HepG2 (cell line): ENCODE measurements around the gene FCER1G. TPM values are rescaled to one million over a fixed set of nuclear protein-coding genes. Genes with fewer than 3 reads are reported as not detected.

Experiments
- EZH2 ChIP-seq: conservative IDR thresholded peaks from 2 replicates; pipeline ENCODE4 v1.6.1; 2012; ENCODE audit warnings: mild to moderate bottlenecking, low read depth, low read length, moderate library complexity
- IRF9 ChIP-seq: sonication (generic); formaldehyde crosslinking; IDR thresholded peaks from 2 replicates; pipeline ENCODE4 v1.8.0; 2022; ENCODE audit warnings: missing genetic modification reagents, mild to moderate bottlenecking, borderline replicate concordance
- KAT2B ChIP-seq: fragments of 150-350 bp; IDR thresholded peaks from 2 replicates; pipeline ENCODE4 v1.6.1; 2014; ENCODE audit warnings: low read depth, low read length, borderline replicate concordance
- KDM4B ChIP-seq: sonication (generic); formaldehyde crosslinking; IDR thresholded peaks from 2 replicates; pipeline ENCODE4 v1.4.0; 2020; ENCODE audit warnings: missing genetic modification reagents
- KDM6A ChIP-seq: IDR thresholded peaks from 2 replicates; pipeline ENCODE4 v1.6.1; 2016; ENCODE audit warnings: low read depth
- RARA ChIP-seq: IDR thresholded peaks from 2 replicates; pipeline ENCODE4 v1.6.1; 2016; ENCODE audit warnings: missing genetic modification reagents, missing compliant biosample characterization
- RCOR2 ChIP-seq: IDR thresholded peaks from 2 replicates; pipeline ENCODE4 v1.6.1; 2016; ENCODE audit warnings: missing biosample characterization, missing genetic modification reagents
- RXRA ChIP-seq: sonication (generic); formaldehyde crosslinking; IDR thresholded peaks from 2 replicates; pipeline ENCODE4 v1.5.1; 2020; ENCODE audit warnings: missing genetic modification reagents
- SALL1 ChIP-seq: sonication (generic); formaldehyde crosslinking; IDR thresholded peaks from 2 replicates; pipeline ENCODE4 v1.8.0; 2022; ENCODE audit warnings: mild to moderate bottlenecking, missing genetic modification reagents
- SAP130 ChIP-seq: IDR thresholded peaks from 2 replicates; pipeline ENCODE4 v1.6.1; 2016; ENCODE audit warnings: low read depth
- SMAD1 ChIP-seq: sonication (generic); formaldehyde crosslinking; IDR thresholded peaks from 2 replicates; pipeline ENCODE4 v1.4.0; 2020; ENCODE audit warnings: missing genetic modification reagents, low read depth, mild to moderate bottlenecking, borderline replicate concordance
- SMARCE1 ChIP-seq: fragments of 450-650 bp; IDR thresholded peaks from 2 replicates; pipeline ENCODE4 v1.6.1; 2017; ENCODE audit warnings: borderline replicate concordance
- TARDBP ChIP-seq: sonication (generic); formaldehyde crosslinking; IDR thresholded peaks from 2 replicates; pipeline ENCODE4 v1.8.0; 2022; ENCODE audit warnings: mild to moderate bottlenecking, missing genetic modification reagents
- ZNF264 ChIP-seq: sonication (generic); formaldehyde crosslinking; IDR thresholded peaks from 2 replicates; pipeline ENCODE4 v1.4.0; 2020; ENCODE audit warnings: missing genetic modification reagents
- ZNF292 ChIP-seq: sonication (generic); formaldehyde crosslinking; IDR thresholded peaks from 2 replicates; pipeline ENCODE4 v1.8.1; 2022; ENCODE audit warnings: mild to moderate bottlenecking, low read depth, missing genetic modification reagents, borderline replicate concordance
- ZNF577 ChIP-seq: sonication (generic); formaldehyde crosslinking; IDR thresholded peaks from 2 replicates; pipeline ENCODE4 v1.4.0; 2020; ENCODE audit warnings: mild to moderate bottlenecking, low read depth, missing genetic modification reagents, borderline replicate concordance
- ZNF619 ChIP-seq: sonication (generic); formaldehyde crosslinking; IDR thresholded peaks from 2 replicates; pipeline ENCODE4 v1.4.0; 2020; ENCODE audit warnings: mild to moderate bottlenecking, missing genetic modification reagents
- ZNF790 ChIP-seq: sonication (generic); formaldehyde crosslinking; IDR thresholded peaks from 2 replicates; pipeline ENCODE4 v1.8.0; 2022; ENCODE audit warnings: missing genetic modification reagents, mild to moderate bottlenecking, borderline replicate concordance
- ZNF800 ChIP-seq: sonication (generic); formaldehyde crosslinking; IDR thresholded peaks from 2 replicates; pipeline ENCODE4 v1.4.0; 2020; ENCODE audit warnings: missing genetic modification reagents
- ZNF878 ChIP-seq: sonication (generic); formaldehyde crosslinking; IDR thresholded peaks from 2 replicates; pipeline ENCODE4 v1.8.1; 2023; ENCODE audit warnings: mild to moderate bottlenecking, missing genetic modification reagents, moderate library complexity
- ZSCAN12 ChIP-seq: sonication (generic); formaldehyde crosslinking; IDR thresholded peaks from 2 replicates; pipeline ENCODE4 v1.9.0; 2021; ENCODE audit warnings: mild to moderate bottlenecking, missing genetic modification reagents
- polyA plus RNA-seq, 8 experiments: library from polyadenylated mRNA; depleted of rRNA in 3 of 8; stranded (reverse) in 7 of 8; unstranded in 1 of 8; fragments of >200 nt; fragmentation: Illumina TruSeq in 4 of 8; extraction: Trizol in 4 of 8; gene quantifications; 2 replicates each; pipeline versions ENCODE4 v1.2.1 to v1.2.3, GENCODE V29; 2011 to 2016; ENCODE audit warnings: low read depth in 4 of 8, missing spikeins in 1 of 8, mixed read lengths in 1 of 8; ENCODE audit not compliant: insufficient read depth in 1 of 8
- total RNA-seq, 5 experiments: library from RNA; depleted of rRNA; stranded (reverse); fragments of >200 nt; fragmentation: Illumina TruSeq; extraction: Trizol; gene quantifications; 2 replicates each; pipeline ENCODE4 v1.2.3, GENCODE V29; 2016; ENCODE audit warnings: low read depth in 1 of 5
- TF ChIP-seq, protein P1 (sequence below): sonication (generic); formaldehyde crosslinking; IDR thresholded peaks from 2 replicates; pipeline ENCODE4 v1.9.0; 2021; ENCODE audit warnings: missing genetic modification reagents, borderline replicate concordance

The FCER1G gene
- total and polyA plus RNA-seq, 2 of the 13 experiments (the other 11 are each of a cell fraction or from before 2014, with no cell fraction given), result 1.3 to 6.4 TPM

DNA sequence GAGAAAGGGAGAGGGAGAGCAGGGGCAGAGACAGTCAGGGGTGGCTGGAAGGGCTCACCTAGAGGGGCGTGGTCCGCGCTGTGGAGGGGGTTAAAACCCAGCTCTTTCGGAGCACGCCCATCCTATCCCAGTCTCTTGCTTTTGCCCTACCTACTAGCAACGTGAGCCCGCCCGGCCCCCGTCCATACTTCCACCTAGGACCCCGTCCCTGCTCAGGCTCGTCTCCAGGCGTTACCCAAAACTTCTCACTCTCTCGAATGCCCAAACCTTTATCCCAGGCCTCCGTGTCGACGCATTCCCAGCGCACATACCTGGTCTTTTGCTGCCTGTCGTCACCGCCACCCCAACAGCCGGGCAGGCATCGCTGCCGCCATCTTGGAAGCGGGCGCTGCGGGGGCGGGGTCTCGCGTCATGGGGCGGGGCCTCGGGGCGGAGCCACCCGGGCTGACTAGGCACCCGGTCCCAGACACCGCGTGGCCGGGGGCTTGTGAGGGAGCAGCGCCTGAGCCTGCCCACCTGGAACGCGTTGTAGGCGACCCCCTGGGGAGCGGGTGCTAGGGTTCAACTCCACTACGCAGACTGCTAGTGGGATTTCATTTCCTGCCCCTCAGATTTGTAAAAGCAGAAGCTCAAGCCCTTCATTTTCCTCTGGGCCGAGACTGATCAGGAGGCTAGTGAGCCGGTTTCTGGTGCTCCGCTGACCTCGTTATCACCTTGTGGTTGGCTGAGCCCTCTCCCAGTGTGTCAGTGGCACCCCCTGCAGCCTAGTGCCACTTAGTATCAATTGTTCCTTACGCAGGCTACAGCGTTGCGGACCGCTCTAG, 37.8 kb upstream of the FCER1G start, which contains the start of gene B4GALT3 (continued):
- TF ChIP-seq ZSCAN12 (CRISPR knock-in tag), result no peak; the same call in 1 of the 2 replicates
- peak; percentile 71 for TF ChIP-seq RXRA (CRISPR knock-in tag)
- TF ChIP-seq IRF9 (CRISPR knock-in tag), result peak; percentile 81
- TF ChIP-seq SMAD1, result no peak
- peak; percentile 44; the same call in 1 of the 2 replicates for TF ChIP-seq ZNF878 (CRISPR knock-in tag)
- TF ChIP-seq, protein P1, sequence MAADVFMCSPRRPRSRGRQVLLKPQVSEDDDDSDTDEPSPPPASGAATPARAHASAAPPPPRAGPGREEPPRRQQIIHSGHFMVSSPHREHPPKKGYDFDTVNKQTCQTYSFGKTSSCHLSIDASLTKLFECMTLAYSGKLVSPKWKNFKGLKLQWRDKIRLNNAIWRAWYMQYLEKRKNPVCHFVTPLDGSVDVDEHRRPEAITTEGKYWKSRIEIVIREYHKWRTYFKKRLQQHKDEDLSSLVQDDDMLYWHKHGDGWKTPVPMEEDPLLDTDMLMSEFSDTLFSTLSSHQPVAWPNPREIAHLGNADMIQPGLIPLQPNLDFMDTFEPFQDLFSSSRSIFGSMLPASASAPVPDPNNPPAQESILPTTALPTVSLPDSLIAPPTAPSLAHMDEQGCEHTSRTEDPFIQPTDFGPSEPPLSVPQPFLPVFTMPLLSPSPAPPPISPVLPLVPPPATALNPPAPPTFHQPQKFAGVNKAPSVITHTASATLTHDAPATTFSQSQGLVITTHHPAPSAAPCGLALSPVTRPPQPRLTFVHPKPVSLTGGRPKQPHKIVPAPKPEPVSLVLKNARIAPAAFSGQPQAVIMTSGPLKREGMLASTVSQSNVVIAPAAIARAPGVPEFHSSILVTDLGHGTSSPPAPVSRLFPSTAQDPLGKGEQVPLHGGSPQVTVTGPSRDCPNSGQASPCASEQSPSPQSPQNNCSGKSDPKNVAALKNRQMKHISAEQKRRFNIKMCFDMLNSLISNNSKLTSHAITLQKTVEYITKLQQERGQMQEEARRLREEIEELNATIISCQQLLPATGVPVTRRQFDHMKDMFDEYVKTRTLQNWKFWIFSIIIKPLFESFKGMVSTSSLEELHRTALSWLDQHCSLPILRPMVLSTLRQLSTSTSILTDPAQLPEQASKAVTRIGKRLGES (CRISPR knock-in tag), result no peak; the same call in 1 of the 2 replicates
- 0 out of 2 replicates have a peak, but pooled peaks have one; percentile 24 for TF ChIP-seq ZNF577
- no peak for TF ChIP-seq SMARCE1
- no peak for TF ChIP-seq ZNF619 (CRISPR knock-in tag)
- peak; percentile 75 for TF ChIP-seq SALL1 (CRISPR knock-in tag)
- TF ChIP-seq EZH2, result no peak
- no peak for TF ChIP-seq RCOR2 (CRISPR knock-in tag)
- TF ChIP-seq KAT2B, result no peak
- TF ChIP-seq ZNF790 (CRISPR knock-in tag), result 0 out of 2 replicates have a peak, but pooled peaks have one; percentile 27
- TF ChIP-seq SAP130 (CRISPR knock-in tag), result peak; percentile 95
- no peak for TF ChIP-seq ZNF800 (CRISPR knock-in tag)
- peak; percentile 67; the same call in 1 of the 2 replicates for TF ChIP-seq KDM4B (CRISPR knock-in tag)
- TF ChIP-seq RARA, result peak; percentile 63
- peak; percentile 57; the same call in 1 of the 2 replicates for TF ChIP-seq TARDBP (CRISPR knock-in tag)
- no peak for TF ChIP-seq KDM6A (CRISPR knock-in tag)
- TF ChIP-seq ZNF292 (CRISPR knock-in tag), result no peak
- peak; percentile 99 for TF ChIP-seq ZNF264
